ENCODE results near the gene SHISA5.
A peak's percentile ranks its signal among the peaks of the same experiment; 100 is the strongest.
"Not testable (repeated sequence)": the region's sequence is repeated elsewhere in the genome, so short reads cannot be mapped to it uniquely, and the experiment has no call there.

The SHISA5 gene, protein sequence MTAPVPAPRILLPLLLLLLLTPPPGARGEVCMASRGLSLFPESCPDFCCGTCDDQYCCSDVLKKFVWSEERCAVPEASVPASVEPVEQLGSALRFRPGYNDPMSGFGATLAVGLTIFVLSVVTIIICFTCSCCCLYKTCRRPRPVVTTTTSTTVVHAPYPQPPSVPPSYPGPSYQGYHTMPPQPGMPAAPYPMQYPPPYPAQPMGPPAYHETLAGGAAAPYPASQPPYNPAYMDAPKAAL

DNA sequence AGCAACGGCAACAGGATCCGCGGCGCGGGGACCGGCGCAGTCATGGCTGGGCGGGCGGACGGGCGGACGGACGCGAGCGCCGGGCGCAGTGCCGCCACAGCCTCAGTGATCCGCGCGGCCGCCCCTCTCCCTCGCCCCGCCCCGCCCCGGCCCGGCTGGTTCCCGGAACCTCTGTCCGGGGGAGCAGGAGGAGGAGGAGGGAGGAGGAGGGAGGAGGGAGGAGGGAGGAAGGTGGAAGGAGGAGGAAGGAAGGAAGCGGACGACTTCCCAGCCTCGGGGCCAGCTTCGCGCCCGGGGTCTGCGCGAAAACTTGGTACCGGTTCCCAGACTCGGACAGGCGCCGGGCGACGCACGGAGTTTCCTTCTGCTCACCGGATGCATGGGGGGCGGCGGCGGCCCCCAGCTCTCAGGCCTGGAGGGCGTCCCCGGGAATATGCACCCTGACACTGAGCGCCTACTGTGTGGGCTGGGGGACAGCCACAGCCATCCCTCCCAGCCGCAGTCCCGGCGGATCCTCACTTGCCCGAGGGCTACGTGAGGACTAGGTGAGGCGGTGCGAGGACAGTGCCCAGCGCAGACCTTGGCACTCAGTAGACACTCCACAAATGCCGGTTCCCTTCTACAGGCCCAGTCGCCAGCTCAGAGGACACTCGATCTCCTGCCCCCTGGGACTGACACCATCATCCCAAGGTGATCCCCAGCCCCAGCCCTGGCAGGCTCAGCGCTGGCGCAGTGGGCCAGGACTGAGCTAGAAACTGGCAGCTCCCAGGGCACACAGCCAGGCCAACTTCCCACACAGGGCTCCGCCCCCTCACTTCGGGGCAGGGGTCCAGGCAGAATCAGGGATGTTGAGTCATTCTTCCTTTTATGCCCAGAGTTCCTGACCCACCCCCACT lies at the start of gene SHISA5:
SHISA5 (minus strand) TSS at position 124 of the 896 bp plus-strand sequence; CDS start at position 44, 80 bp downstream.
- DNase-seq = peak; percentile 46 to 94 (median 70)
- intact Hi-C loops (cut with DNase I) = loop anchor here (5.0 kb wide), 1 partner anchor 37 kb away; a partner anchor contains a TSS

DNA sequence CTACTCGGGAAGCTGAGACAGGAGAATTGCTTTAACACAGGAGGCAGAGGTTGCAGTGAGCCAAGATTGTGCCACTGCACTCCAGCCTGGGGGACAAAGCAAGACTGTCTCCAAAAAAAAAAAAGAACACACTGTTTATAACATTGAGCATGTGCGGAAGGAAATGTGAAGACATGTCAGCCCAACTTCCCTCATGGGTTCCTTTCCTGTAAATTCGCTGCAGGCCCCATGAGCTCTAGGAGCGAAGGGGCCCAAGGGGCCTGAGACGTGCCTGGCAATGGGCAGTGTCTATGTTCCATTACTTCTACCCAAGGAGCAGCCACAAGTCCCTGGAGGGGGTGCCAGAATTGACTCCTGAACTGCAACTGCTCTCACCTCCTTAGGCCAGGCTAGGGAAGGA lies 49.4 kb upstream of the SHISA5 start:
- intact Hi-C loops (cut with DNase I) = no loop called here
- no peak for DNase-seq

DNA sequence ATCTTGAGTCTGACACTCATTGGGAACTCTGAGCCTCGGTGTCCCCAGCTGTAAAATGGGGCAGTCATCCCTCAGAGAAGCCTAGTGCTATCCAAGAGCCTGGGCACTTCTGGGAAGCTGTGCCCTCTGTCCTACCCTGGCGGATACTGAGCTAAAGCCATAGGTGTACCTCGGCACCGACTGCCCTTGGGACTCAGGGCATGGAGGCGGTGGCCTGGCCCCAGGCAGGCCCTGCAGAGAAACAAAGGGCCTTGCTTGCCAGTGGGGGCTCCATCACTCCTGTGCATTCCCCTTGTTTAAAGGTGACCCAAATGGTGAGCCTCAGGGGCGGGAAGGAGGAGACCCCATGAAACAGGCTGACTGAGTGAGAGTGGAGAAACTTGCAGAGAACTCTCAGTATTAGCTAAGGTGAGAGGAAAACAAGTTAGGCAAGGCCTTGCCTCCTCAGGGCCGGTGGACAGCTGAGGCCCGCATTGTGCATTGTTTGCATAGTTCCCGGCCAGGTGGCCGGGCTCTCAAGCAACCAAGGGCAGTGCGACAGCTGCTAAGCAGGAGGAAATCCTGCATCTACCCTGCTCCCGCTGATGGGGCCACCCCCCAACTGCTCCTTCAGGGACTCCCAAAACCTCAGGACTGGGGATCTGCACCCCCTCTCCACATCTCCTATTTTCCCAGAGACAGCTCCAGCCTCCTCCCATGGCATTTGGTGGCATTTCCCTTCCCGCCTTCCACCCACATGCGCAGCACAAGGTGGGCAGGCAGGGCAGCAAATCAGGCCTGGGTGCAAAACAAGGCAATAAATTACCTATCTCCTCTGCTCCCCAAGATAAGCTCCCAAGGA lies 48.4 kb upstream of the SHISA5 start:
- DNase-seq = no peak
- intact Hi-C loops (cut with DNase I) = no loop called here

DNA sequence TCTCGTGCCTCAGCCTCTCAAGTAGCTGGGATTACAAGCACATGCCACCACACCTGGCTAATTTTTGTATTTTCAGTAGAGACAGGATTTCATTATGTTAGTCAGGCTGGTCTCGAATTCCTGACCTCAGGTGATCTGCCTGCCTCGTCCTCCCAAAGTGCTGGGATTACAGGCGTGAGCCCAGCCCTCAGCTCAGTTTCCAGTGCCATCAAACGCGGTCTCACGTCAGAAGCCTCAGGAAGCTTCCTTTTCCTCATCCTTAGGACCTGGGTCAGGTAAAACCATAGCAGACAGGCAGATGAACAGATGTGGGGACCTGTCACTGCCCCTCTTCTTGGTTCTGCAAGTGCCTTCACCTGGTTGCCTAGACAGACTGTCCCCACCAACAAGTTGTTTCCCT lies 47.7 kb upstream of the SHISA5 start:
- intact Hi-C loops (cut with DNase I); DNase-seq: not testable (repeated sequence)

DNA sequence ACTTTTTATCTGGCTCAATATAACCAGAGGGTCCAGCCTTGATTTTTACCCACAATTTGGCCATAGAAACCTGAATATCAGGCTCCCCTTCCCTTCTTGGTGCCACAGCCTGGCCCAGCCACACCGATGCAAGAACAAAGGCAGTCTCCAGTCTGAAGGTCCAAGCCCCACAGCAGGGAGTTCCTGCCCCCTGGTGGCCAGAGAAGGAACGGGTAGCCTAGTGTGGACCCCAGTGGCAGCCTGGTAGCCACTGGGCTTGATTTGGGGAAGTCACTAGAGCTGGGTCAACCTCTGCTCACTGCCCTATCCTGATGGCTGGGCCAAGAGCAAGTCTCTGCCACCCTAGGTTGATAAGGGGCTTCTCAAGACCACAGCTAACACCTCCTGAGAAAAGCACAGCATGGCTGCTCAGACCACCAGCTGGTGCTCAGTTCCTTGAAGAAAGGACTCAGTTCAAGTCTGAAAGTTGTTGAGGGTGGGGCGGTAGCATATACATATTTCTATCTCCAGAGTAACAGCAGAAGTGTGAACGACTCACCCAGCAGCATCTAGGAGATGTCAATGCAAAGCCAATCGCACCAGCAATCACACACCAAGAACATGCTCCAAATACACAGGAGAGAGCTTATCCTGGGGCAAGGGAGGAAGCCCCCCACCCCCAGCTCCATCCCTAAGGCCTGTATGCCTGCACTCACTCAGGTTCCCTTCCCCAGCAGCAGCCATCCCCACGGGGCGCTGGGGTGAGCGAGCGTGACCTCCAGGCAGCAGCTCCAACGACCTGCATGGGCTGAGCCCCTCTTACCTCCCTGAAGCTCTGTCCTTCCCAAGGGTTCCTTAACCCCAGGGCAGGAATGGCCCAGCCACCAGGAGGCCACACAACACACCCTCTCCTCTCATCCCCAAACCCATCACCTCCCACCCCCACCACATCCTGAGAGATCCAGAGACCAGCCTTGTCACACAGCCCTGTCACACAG lies 45.0 kb upstream of the SHISA5 start:
- peak; percentile 71 to 98 (median 92) for DNase-seq
- intact Hi-C loops (cut with DNase I) = loop anchor here (1.0 kb wide), 1 partner anchor 84 kb away; no protein-coding TSS in a partner anchor

DNA sequence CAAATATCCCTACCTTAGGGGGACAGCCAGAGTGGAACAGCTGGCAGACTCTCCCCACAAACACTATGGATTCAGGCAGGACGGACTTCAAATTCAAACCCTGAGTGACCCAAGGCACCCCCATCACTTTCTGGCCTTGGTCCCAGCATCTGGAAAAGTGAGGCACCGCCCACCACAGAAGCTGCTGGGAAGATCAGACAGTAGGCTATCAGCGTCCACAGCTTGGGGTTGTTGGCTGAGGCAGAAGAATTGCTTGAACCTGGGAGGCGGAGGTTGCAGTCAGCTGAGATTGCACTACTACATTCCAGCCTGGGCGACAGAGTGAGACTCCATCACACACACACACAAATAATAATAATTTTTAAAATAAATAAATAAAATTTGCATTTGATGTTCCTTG lies 44.2 kb upstream of the SHISA5 start:
- intact Hi-C loops (cut with DNase I) = loop anchor here (1.0 kb wide), 1 partner anchor 83 kb away; no protein-coding TSS in a partner anchor
- no peak for DNase-seq

DNA sequence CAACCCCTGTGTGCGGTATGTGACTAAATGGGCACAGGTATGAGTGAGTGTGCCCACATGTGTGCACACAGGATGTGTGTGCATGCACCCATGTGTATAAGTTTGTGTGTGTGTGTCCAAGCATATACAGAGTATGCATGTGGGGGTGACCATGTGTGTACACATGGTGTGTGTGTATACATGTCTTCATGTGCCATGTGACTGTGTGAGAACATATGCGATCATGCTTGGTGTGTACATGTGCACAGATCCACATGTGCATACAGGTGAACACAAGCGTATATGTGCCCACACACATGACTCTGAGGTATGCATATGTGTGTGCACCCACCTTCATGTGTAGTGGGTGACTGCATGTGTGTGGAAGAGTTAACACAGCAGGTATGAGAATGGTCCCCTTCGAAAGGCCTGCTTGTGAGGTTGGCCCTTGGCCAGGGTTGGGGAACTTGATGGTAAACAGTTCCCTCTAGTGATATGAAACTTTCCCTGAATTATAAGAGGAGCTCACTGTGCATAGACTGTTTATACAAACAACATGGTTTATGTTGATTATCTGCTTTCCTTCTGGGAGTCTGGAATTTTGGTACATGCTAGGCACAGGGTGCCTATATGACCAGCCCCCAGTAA lies 42.3 kb upstream of the SHISA5 start:
- intact Hi-C loops (cut with DNase I) = no loop called here
- peak in 1 of 10 donors; percentile 54 for DNase-seq

DNA sequence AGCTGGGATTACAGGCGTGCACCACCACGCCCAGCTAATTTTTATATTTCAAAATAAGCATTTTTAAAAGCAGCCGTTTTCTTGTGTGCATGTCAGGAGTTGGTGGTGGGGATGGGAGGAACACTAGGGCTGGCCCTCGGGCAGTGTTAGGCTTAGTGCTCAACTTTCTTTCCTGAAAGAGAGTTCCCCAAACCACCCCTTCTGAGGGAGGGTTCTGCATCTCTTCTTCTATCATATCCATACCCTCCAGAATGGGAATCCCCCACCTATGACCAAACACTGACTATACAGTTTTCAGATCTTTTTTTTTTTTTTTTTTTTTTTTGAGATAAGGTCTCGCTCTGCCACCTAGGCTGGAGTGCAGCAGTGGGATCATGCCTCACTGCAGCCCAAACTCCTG lies 40.2 kb upstream of the SHISA5 start:
- no peak for DNase-seq
- intact Hi-C loops (cut with DNase I) = no loop called here

DNA sequence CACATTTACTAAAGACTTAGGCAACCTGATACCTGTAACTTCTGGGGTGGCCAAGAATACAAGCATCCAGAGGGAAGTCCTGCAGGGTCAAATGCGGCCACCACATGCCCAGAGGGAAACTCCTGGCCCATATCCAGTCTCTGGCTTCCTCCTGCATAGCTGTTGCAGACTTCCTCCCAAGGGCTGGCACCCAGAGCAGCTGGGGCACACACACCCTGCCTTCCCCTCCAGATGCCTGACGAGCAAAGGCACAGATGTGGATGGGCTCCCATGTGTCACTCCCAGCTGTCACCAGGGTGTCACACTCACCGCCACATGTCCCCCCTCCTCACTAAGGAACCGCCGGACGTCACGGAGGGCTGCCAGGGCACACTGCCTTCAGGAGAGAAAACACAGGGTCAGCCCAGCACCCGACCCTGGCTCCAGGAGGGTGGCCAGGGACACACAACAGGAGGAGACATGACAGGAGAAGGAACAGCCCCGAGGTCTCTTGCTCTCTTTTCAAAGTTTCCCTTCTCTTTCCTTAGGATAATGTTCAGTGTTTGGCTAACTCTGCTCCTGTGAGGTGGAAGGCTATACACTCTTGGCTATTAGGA lies 39.4 kb upstream of the SHISA5 start:
- DNase-seq = no peak
- intact Hi-C loops (cut with DNase I) = no loop called here

DNA sequence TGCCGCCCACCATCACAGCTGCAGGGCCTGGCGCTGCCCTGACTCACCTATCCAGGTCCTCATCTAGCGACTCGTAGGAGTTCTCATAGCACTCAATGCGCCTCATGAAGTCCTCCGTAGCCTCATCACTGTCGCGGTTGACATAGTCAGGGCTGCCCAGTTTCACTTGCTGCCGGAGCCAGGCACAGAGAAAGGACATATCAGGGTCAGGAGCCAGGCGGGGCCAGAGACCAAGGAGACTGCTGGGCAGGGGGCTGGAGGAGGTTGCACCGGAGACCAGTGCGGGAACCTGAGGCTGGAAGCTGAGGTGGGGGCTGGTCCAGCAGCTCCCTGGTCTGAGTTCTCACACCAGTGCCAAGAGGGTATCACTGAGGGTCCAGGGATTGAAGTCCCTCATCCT lies 34.5 kb upstream of the SHISA5 start:
- peak in 1 of 10 donors; percentile 74 for DNase-seq
- intact Hi-C loops (cut with DNase I) = no loop called here

DNA sequence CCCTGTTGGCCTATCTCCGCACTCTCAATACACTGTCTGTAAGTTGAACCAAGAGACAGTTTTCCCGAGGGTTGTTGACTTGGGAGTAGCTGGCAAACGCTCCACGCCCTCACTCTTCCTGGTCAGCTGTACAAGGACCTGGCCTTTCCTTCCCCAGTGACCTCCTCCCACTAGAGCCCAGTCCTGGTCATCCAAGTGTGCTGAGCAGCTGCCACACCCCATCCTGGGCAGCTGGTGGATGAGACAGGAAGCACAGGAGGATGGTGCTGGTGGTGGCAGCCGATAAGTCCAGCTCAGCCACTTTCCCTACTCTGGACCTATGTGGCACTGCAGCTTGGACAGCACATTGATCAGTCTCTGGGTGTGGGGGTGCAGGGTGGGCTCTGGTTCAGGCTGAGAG lies 32.8 kb upstream of the SHISA5 start:
- intact Hi-C loops (cut with DNase I) = no loop called here
- DNase-seq = no peak

DNA sequence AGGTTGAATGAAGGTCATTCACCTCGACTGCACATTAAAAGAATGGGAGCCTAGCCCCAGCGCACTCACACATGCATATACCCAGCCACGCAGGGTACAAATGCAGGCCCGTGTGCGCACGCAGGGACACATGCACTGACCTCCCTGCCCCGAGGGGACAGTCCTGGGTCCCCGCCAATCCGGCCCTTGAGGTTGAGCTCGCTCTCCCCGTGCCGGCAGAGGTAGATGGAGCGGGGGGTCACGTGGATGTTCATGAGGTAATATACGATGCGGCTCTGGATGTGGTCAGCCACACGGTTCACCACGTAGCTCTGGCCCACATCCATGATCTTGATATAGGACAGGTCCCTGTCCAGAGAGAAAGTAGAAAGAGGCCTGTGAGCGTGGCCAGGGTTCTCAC lies 32.1 kb upstream of the SHISA5 start:
- intact Hi-C loops (cut with DNase I) = no loop called here
- peak in 1 of 10 donors; percentile 48 for DNase-seq

DNA sequence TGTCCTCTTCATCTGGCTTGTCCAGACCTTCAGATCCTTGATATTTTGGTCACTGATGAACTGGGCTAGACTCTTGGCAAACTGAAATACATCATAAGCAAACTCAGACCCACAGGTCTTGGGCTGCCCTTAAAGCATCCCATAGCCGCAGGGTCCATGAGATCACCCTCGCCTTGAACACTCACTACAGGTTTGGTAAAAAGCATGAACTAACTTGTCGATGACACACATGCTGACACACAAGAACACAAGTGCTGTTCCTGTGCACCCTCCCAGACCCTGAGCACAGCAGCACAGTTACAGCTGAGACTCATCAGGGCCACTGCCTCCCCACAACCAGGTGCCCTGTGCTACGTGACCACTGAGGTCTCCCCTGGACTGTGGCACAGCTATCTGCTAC lies 31.6 kb upstream of the SHISA5 start:
- DNase-seq = no peak
- intact Hi-C loops (cut with DNase I) = no loop called here

DNA sequence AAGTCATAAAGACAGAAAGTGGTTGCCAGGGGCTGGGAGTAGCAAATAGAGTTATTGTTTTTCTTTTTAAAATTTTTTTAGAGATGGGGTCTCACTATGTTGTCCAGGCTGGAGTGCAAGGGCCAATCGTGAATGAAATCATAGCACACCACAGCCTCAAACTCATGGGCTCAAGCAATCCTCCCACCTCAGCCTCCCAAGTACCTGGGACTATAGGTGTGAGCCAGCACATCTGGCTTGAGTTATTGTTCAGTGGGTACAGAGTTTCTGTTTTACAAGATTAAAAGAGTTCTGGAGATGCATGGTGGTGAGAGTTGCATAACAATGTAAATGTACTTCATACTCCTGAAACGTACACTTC lies 29.0 kb upstream of the SHISA5 start:
- no peak for DNase-seq
- intact Hi-C loops (cut with DNase I) = no loop called here

DNA sequence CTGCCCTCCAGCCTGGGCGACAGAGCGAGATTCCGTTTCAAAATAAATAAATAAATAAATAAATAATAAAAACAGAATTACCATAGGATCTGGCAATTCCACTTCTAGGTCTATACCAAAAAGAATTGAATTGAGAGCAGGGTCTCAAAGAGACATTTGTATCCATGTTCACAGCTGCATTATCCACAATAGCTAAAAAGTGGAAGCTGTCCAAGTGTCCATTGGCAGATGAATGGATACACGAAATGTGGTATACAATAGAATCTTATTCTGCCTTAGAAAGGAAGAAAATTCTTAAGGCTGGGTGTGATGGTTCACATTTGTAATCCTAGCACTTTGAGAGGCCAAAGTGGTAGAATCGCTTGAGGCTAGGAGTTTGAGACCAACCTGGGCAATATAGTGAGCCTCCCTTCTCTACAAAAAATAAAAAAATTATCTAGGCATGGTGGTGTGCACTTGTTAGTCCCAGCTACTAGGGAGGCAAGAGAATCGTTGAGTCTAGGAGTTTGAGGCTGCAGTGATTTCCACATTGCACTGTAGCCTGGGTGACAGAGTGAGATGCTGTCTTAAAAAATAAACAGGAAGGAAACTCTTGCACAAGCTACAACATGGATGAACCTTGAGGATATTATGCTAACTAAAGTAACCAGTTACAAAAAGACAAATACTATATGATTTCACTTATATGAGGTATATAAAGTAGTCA lies 28.4 kb upstream of the SHISA5 start:
- intact Hi-C loops (cut with DNase I) = no loop called here
- DNase-seq = peak in 1 of 10 donors; percentile 27

DNA sequence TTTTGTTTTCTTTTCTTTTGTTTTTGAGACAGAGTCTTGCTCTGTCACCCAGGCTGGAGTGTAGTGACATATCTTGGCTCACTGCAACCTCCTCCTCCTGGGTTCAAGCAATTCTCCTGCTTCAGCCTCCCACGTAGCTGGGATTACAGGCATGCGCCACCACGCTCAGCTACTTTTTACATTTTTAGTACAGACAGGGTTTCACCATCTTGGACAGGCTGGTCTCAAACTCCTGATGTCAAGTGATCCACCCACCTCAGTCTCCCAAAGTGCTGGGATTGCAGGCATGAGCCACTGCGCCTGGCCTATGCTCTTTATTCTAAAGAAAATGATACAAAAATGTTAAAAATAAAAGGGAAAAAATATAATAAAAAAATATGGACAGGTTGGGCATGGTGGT lies 26.7 kb upstream of the SHISA5 start:
- DNase-seq; intact Hi-C loops (cut with DNase I): not testable (repeated sequence)

DNA sequence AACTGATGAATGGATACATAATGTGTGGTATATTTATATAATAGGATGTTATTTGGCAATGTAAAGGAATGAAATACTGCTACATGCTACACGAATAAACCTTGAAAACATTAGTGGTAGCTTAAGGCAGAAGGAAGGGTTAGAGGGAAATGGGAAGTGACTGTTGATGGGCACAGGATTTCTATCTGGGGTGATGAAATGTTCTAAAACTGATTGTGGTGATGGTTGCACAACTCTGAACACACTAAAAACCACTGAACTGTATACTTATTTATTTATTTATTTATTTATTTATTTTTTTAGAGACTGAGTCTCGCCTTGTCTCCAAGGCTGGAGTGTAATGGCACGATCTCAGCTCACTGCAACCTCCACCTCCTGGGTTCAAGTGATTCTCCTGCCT lies 24.8 kb upstream of the SHISA5 start:
- no peak for DNase-seq
- intact Hi-C loops (cut with DNase I) = no loop called here

DNA sequence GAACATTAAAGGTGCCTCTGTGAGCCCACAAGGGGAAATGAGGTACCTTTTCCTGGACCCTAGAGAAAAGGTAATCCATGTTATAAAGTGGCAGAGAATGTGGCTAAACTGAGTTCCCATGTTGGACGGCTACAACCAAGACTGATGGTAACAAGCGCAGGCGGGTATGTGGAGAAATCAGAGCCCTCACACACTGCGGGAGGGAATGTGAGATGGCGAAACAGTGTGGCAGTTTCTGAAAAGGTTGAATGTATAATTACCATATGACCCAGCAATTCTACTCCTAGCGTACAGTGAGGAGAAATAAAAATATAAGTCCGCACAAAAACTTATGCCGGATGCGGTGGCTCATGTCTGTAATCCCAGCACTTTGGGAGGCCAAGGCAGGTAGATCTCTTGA lies 24.1 kb upstream of the SHISA5 start:
- DNase-seq = no peak
- intact Hi-C loops (cut with DNase I) = no loop called here

All from posterior cingulate gyrus (tissue), 11 donors.